Uterus (tissue), 2 donors: Measurements from ENCODE around the gene ORAI2.
"Not testable (repeated sequence)": the region's sequence is repeated elsewhere in the genome, so short reads cannot be mapped to it uniquely, and the experiment has no call there.

Source experiments
- POLR2A ChIP-seq, 2 donors: fragments of 450-650 bp; IDR thresholded peaks; one replicate each; pipeline ENCODE4 v1.6.1; 2016; ENCODE audit warnings: antibody characterized with exemption in 2 of 2, mild to moderate bottlenecking in 1 of 2, moderate library complexity in 1 of 2
- TF ChIP-seq, protein P1 (sequence below), 4 experiments: fragments of 200-600 bp in 2 of 4; fragments of 450-650 bp in 2 of 4; sonication (generic) in 2 of 4; IDR thresholded peaks; one replicate each; pipeline ENCODE4 v1.5.1; 2016 to 2019; ENCODE audit warnings: antibody characterized with exemption in 4 of 4, mild to moderate bottlenecking in 2 of 4, moderate library complexity in 1 of 4

- TF ChIP-seq, protein P1, sequence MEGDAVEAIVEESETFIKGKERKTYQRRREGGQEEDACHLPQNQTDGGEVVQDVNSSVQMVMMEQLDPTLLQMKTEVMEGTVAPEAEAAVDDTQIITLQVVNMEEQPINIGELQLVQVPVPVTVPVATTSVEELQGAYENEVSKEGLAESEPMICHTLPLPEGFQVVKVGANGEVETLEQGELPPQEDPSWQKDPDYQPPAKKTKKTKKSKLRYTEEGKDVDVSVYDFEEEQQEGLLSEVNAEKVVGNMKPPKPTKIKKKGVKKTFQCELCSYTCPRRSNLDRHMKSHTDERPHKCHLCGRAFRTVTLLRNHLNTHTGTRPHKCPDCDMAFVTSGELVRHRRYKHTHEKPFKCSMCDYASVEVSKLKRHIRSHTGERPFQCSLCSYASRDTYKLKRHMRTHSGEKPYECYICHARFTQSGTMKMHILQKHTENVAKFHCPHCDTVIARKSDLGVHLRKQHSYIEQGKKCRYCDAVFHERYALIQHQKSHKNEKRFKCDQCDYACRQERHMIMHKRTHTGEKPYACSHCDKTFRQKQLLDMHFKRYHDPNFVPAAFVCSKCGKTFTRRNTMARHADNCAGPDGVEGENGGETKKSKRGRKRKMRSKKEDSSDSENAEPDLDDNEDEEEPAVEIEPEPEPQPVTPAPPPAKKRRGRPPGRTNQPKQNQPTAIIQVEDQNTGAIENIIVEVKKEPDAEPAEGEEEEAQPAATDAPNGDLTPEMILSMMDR (IDR thresholded peaks at IDR 0.05), result not testable (repeated sequence)
- TF ChIP-seq POLR2A (IDR thresholded peaks at IDR 0.05), result not testable (repeated sequence)
Measured at GRCh38 chr7:102494026-102494425, 60.7 kb downstream of the ORAI2 start.
